PC-3 (cell line): ENCODE measurements around the gene PAX5. TPM values are rescaled to one million over a fixed set of nuclear protein-coding genes. Genes with fewer than 3 reads are reported as not detected.

Experiments
- ATAC-seq: fragments of 200-7000 bp; cut with Tn5 transposase; 2 replicates; pipeline ENCODE4 v1.9.1; 2020; ENCODE audit warnings: mild to moderate bottlenecking, moderate library complexity
- BruUV-seq: library from RNA; stranded (reverse); fragments of 400-500 nt; replicated peaks from 2 replicates; lab custom pipeline; 2021; lab: Mats Ljungman, UMichigan
- CTCF ChIA-PET: fragments of 300-600 bp; sonication (Branson Sonifier 250); formaldehyde crosslinking; loops from one replicate; lab custom pipeline; 2022; ENCODE audit warnings: antibody characterized with exemption; lab: Charles Lee
- POLR2A ChIA-PET: fragments of 300-600 bp; sonication (Branson Sonifier 250); formaldehyde crosslinking; loops from one replicate; lab custom pipeline; 2022; ENCODE audit warnings: antibody characterized with exemption; ENCODE audit not compliant: unreplicated experiment; lab: Charles Lee
- DNase-seq: peaks from one replicate; pipeline ENCODE4 v3.0.0-alpha.2; 2015
- H2AFZ ChIP-seq: fragments of 300-600 bp; sonication (generic); 2 replicates; pipeline ENCODE4 v1.6.0; 2016; ENCODE audit warnings: antibody characterized with exemption, low read length
- H3F3A ChIP-seq: fragments of 300-600 bp; sonication (generic); one replicate; pipeline ENCODE4 v1.6.0; 2017; ENCODE audit warnings: antibody characterized with exemption, low read length, control low read depth, mild to moderate bottlenecking; ENCODE audit not compliant: unreplicated experiment
- H3K27ac ChIP-seq: fragments of 300-600 bp; sonication (generic); 2 replicates; pipeline ENCODE4 v1.5.1; 2016; ENCODE audit warnings: mild to moderate bottlenecking, low read length
- H3K27me3 ChIP-seq: fragments of 300-600 bp; sonication (generic); 2 replicates; pipeline ENCODE4 v1.6.1; 2016; ENCODE audit warnings: low read length, mixed read lengths
- H3K36me3 ChIP-seq: fragments of 300-600 bp; sonication (generic); 2 replicates; pipeline ENCODE4 v1.6.1; 2016; ENCODE audit warnings: low read depth, mixed run types, low read length, mixed read lengths
- H3K4me1 ChIP-seq: fragments of 300-600 bp; sonication (generic); 2 replicates; pipeline ENCODE4 v1.5.1; 2016; ENCODE audit warnings: low read length; ENCODE audit not compliant: insufficient read depth
- H3K4me2 ChIP-seq: fragments of 300-600 bp; sonication (generic); 2 replicates; pipeline ENCODE4 v1.6.0; 2016; ENCODE audit warnings: low read length
- H3K4me3 ChIP-seq: fragments of 300-600 bp; sonication (generic); 2 replicates; pipeline ENCODE4 v1.5.1; 2016; ENCODE audit warnings: mild to moderate bottlenecking, low read length, mixed read lengths
- H3K79me2 ChIP-seq: fragments of 300-600 bp; sonication (generic); 2 replicates; pipeline ENCODE4 v1.6.1; 2017; ENCODE audit warnings: low read length, mixed read lengths
- H3K9ac ChIP-seq: fragments of 300-600 bp; sonication (generic); 2 replicates; pipeline ENCODE4 v1.6.0; 2016; ENCODE audit warnings: mild to moderate bottlenecking, low read length
- H3K9me2 ChIP-seq: fragments of 300-600 bp; sonication (generic); replicated peaks from 2 replicates; pipeline ENCODE4 v1.6.1; 2016; ENCODE audit warnings: mixed run types, low read length, mixed read lengths
- H3K9me3 ChIP-seq: fragments of 300-600 bp; sonication (generic); 2 replicates; pipeline ENCODE4 v1.6.1; 2016; ENCODE audit warnings: low read length, mixed read lengths
- H4K20me1 ChIP-seq: fragments of 300-600 bp; sonication (generic); 2 replicates; pipeline ENCODE4 v1.6.1; 2016; ENCODE audit warnings: low read length, mixed read lengths
- EZH2 ChIP-seq: fragments of 300-600 bp; sonication (generic); IDR thresholded peaks from one replicate; pipeline ENCODE4 v1.6.1; 2017; ENCODE audit warnings: antibody characterized with exemption, mild to moderate bottlenecking, low read length; ENCODE audit not compliant: unreplicated experiment
- EZH2phosphoT487 ChIP-seq: fragments of 300-600 bp; sonication (generic); IDR thresholded peaks from 2 replicates; pipeline ENCODE4 v1.6.1; 2018; ENCODE audit warnings: mild to moderate bottlenecking, antibody characterized with exemption, low read length, borderline replicate concordance
- intact Hi-C: fragments of 100-400 bp; cut with micrococcal nuclease; formaldehyde crosslinking; loops from 2 replicates; pipeline ENCODE4 v1.9.0; 2023
- total RNA-seq: library from RNA; depleted of rRNA; stranded (reverse); fragments of >200 nt; gene quantifications from 2 replicates; pipeline ENCODE4 v1.2.3, GENCODE V29; 2014
- TF ChIP-seq, protein P1 (sequence below): fragments of 300-600 bp; sonication (generic); conservative IDR thresholded peaks from 2 replicates; pipeline ENCODE4 v1.5.1; 2017; ENCODE audit warnings: antibody characterized with exemption, low read depth, mild to moderate bottlenecking, low read length

PAX5 gene
- total RNA-seq, 1 experiment from 2014 or later: not detected

DNA sequence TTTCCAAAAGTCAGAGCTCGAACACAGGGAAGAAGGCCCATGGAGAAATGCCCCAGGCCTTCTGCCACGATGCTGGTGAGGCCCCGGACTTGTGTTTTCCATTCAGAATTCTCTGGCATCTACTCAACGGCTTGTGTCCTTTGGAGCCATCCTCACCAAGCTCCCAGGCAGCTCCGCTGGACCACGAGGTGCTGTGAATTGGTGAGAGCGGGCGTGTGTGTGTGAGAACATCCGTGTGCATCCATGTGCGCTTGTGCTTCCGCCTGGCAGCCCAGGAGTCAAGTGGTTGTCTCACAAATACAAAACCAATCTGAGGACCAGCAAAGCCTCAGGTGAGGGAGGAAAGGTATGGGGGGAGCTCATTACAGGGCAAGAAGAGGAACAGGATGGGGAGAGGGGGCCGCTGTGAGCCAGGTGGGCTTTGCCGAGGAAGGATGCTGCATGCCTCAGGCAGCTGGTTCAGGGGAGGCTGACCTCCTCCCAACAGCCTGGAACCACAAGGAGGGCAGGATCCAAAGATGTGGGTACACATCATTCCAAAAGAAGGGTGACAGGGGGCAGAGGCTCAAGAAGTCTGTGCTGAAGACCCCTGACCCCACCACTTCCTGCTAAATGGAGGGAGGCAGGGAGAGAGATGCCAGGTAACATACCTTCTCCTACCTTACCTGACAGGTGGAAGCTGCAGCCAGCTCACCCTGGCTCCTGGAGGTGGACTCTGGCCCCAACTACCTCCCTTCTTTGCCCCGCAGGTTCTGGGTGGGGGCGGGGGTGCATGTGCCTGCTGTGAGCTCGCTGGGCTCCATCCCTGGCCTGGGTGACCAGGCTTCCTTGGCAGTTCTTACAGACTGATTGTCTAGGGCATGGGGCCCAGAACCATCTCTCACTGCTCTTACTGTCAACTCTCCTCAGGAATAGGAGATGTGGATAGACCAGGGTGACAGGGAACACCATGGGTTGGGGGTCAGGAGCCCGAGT is 196.3 kb downstream of the PAX5 start:
- Histone ChIP-seq H3K9me2 (no peaks in the 10 kb centered on the region), H3K9me3 (no peaks in the 10 kb centered on the region), H3K9ac (no peak overlapping the region), H3F3A (no peaks in the 10 kb centered on the region), H2AFZ (no peak overlapping the region), H3K27me3 (peaks cover 7% of the 10 kb centered on the region; the same call in 1 of the 2 replicates), H3K36me3 (no peaks in the 10 kb centered on the region), H3K4me1 (no peaks in the 10 kb centered on the region), H3K4me3 (no peak overlapping the region), H3K79me2 (no peaks in the 10 kb centered on the region), H4K20me1 (no peaks in the 10 kb centered on the region), H3K27ac (no peak overlapping the region), H3K4me2 (no peak overlapping the region)
- ChIA-PET POLR2A (no interaction called here), CTCF (no interaction called here)
- ATAC-seq: no peak
- TF ChIP-seq EZH2 (no peak), EZH2phosphoT487 (no peak)
- TF ChIP-seq, protein P1, sequence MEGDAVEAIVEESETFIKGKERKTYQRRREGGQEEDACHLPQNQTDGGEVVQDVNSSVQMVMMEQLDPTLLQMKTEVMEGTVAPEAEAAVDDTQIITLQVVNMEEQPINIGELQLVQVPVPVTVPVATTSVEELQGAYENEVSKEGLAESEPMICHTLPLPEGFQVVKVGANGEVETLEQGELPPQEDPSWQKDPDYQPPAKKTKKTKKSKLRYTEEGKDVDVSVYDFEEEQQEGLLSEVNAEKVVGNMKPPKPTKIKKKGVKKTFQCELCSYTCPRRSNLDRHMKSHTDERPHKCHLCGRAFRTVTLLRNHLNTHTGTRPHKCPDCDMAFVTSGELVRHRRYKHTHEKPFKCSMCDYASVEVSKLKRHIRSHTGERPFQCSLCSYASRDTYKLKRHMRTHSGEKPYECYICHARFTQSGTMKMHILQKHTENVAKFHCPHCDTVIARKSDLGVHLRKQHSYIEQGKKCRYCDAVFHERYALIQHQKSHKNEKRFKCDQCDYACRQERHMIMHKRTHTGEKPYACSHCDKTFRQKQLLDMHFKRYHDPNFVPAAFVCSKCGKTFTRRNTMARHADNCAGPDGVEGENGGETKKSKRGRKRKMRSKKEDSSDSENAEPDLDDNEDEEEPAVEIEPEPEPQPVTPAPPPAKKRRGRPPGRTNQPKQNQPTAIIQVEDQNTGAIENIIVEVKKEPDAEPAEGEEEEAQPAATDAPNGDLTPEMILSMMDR: no peak
- no TSS peak for BruUV-seq
- no peak for DNase-seq
- intact Hi-C loops: no loop called here

DNA sequence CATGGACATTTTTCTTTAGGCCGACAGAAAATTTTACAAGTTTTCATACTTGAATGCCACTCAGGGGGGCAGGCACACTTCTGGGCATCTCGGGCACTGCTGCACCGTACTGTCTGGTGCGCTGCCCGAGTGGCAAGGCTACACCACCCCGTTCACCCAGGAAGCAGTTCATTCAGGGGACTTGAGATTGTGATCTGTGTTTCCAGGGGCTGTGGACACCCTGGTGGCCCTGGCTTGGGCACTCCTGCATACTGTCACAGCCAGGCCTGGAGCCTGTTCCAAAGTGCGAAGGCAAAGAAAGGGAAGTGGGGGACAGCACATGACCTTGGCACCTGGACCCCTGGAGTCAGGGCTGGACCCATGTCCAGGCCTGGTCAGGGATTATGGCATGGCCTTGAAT is 197.6 kb downstream of the PAX5 start:
- ChIA-PET CTCF (no interaction called here), POLR2A (no interaction called here)
- no peak for ATAC-seq
- TF ChIP-seq EZH2phosphoT487: no peak
- TF ChIP-seq, protein P1: no peak
- no peak for TF ChIP-seq EZH2
- Histone ChIP-seq H3F3A (no peaks in the 10 kb centered on the region), H2AFZ (no peak overlapping the region), H3K79me2 (no peaks in the 10 kb centered on the region), H3K9me2 (no peaks in the 10 kb centered on the region), H3K9ac (no peak overlapping the region), H3K4me2 (no peak overlapping the region), H4K20me1 (no peaks in the 10 kb centered on the region), H3K27me3 (peaks cover 7% of the 10 kb centered on the region; the same call in 1 of the 2 replicates), H3K36me3 (no peaks in the 10 kb centered on the region), H3K4me3 (no peak overlapping the region), H3K9me3 (no peaks in the 10 kb centered on the region), H3K4me1 (no peaks in the 10 kb centered on the region), H3K27ac (no peak overlapping the region)
- no peak for DNase-seq
- intact Hi-C loops: no loop called here
- no TSS peak for BruUV-seq
